ENCODE results near the gene POLR1A. TPM values are rescaled to one million over a fixed set of nuclear protein-coding genes. Genes with fewer than 3 reads are reported as not detected.
A peak's percentile ranks its signal among the peaks of the same experiment; 100 is the strongest.

POLR1A gene
- 19.3 TPM for polyA plus RNA-seq (ENCODE audit: insufficient read length)

GRCh38 chr2:86105252-86105968 lies at the start of gene POLR1A:
TSS of gene POLR1A (minus strand) at chr2:86105886. CDS start at chr2:86105776, 110 bp downstream.
- DNase-seq: peak; percentile 94

DNA sequence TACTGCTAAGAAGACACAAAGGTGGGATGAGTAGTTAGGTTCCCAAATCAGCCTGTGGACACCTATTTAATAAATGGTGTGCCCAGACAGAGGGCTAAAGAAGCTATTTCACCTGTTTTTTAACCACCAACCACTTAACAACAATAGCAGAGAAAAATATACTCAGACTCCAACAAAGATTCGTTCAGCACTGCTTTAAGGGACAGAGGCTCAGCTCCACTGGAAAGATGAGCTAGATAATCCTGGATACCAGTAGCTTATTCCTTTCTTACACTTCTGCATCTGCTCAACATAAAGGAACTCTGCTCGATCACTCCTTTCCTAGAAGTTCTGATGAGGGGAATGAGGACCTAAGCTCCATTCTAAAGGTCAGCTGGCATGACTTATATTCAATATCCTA lies 44.8 kb upstream of the POLR1A start:
- DNase-seq: no peak

DNA sequence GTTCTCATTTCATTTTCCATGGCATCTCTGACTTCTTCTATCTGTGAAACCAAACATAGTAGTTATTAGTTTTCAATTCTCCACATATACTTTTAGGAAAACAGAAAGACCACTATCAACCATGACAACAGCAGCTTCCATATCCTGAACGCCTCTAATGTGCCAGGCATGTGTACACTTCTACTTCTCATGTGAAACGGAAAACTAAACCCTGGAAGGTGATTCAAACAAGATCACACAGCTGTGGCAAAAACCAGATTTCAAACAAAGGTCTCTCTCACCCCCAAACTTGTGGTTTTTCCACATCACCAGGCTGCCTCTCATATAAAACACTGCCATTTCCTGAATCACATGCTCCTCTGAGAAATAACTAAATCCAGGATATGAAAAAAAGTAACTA lies 42.1 kb upstream of the POLR1A start:
- DNase-seq: no peak

DNA sequence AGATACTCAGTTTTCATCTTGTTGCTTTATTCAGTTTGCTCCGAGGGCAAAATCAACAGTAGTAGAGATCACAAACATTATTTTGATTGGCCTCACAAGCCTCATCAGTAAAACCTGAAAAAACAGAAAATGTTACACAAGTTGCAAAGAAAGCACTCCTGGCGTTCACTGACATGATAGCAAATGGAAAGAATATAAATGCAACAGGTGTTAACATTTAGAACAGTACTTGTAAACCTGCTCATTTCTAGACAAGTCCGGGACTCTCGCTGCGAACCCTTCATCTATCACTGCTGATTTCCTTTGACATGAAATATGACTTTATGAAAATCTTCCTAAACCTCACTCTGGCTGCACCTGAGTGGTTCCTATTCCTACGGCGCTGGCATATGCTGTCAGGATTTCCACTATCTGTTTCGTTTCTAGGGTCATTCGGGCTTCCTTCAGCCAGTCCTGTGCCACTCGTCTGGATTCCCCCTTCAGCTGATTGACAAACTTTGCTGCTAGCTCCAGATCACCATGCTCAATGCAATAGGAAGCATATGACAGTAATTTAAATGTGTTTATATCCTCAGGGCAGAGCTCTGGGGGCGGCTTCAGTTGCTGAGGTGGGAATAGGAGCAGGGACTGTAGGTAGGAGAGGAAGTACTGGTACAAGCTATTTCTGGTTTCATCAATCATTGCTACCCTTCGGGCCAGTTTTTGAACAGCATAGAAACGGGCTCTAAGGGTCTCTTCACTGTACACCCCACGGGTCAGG lies 38.4 kb upstream of the POLR1A start:
- DNase-seq: no peak

- no peak for DNase-seq
Observed at GRCh38 chr2:86143307-86143706, 37.6 kb upstream of the POLR1A start.

DNA sequence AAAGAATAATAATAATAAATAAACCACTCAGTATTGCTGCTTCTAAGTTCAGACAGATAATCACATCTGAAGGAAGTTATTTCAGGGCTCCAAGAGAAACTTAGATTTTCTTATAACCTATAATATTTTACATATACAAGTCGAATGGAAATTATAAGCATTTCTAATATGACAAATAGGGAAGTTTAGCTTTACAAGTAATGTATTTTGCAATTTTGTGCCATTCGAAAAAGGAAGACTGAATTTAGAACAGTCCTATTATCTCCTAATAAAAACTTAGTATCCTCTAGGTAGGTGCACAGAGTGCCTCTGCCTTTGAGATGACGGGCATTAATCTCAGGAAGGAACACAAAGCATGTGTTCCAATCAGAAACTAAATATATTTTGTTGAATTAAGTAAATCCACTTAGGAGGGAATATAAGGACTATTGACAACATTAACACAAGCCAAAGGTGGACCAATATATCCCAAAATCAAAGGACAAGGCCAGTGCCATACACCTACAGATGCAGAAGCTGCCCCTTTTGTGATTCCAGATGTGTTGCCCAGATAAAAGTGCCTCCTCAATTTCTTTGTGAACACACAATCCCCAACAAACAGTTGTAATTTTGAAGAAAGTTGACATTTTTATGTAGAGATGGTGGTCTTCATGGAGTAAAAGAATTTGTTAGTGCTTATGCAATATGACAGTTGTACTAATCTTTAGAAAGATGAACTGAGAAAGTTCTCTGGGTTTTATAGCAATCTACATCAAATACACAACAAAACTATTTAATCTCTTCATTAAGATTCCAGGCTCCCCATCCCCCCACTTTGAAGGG lies 37.0 kb upstream of the POLR1A start:
- DNase-seq: peak; percentile 6

DNA sequence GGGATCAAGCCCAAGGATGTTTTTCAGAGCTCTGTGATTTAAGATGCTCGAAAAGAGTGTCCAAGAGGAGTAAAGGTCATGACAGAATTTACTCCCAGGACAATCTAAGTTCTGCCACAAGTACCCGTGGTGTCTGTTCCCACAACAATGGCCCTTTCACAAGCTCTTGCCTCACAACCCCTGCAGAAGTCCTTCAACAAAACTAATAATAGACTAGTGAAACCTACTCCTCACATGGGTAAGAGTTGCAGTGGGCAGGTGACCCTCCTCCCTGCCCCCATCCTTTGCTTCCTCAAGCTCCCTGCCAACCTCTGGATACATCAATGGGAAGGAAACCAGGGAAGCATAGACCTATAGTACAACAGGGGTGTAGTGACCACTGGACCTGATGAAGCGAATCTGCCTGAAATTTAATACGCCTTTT lies 35.3 kb upstream of the POLR1A start:
- DNase-seq: no peak

- DNase-seq: no peak
Observed at GRCh38 chr2:86139981-86140380, 34.3 kb upstream of the POLR1A start.

DNA sequence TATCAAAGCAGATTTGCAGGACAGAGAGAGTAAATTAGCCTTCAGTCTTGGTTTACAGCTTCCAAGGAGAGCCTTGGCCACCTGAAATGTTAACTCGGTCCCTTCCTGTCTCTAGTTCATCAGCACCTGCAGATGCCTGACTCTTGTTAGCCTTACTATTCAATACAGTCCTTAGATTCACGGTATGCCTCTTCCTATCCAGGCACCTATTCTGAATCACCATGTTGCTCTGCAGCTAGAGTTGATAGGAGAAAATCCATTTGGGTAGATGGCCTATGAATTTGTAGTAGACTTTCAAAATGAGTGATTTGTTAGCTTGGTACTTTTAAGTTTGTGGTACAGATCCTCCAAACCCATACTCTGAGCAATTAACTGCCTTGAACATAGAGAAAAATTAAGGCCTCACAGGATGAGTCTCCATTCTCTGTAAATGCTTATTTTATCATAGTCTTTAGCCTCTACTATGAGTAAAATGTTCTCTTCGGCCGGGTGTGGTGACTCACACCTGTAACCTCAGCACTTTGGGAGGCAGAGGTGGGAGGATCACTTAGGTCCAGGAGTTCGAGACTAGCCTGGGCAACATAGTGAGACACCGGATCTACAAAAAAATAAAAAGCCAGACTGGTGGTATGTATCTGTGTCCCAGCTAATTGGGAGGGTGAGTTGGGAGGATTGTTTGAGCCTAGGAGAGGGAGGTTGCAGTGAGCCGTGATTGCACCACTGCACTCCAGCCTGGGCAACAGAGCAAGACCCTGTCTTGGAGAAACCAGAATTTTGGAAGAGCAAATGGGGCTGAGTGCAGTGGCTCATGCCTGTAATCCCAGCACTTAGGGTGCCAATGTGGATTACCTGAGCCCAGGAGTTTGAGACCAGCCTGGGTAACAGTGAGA lies 33.3 kb upstream of the POLR1A start:
- no peak for DNase-seq

DNA sequence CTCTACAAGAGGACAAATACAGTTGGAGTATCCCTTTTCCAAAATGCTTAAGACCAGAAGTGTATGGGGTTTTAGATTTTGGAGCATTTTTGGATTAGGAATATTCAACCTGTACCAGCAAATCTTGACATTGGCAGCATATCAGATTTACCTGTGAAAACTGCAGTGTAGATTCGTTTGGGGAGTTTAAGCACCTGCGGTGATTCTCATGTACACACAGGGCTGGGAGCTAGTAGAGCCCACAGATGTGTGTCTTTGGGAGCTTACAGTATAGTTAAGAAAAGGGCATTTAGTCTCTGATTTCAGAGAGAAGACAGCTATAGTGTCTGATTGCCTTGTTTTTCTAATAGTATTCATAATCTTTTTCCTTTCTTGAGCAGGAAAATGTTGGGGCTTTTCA lies 30.5 kb upstream of the POLR1A start:
- DNase-seq: no peak

DNA sequence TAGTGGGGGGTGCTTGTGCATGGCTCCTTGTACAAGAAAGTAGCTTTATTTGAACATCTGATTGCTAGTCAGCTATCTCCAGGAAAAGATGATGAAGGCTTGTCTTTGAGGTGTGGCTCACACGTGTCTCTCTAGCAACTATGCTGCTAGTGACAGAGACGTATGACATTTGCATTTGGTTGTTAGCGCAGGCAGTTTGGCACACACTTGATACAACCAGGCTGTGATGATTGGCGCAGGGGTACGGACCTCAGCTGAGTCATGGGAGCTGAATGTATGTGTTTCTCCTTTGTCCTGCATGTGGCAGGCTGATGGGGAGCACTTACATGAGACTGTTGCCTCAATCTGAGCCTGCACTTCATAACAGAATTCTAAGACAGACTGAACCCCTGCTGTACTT lies 30.0 kb upstream of the POLR1A start:
- no peak for DNase-seq

DNA sequence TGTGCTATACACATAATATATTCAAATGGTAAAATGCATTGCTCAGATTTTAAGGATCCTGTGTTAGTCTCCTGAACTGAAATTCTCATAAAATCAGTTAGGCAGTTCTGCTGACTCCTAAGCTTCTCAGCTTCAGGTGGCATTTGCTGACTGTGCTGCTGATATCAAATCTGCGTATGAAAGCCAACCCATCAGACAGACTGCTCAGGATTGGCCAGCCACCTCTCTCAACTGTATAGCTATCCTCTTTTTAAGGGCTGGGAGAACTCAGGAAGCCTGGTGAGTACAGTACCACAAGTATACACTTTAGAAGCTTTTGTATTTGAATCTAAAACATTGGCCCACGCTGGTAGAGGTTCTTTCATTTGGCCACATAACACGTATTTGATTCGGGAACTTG lies 29.0 kb upstream of the POLR1A start:
- DNase-seq: no peak

GRCh38 chr2:86124683-86125082 lies 19.0 kb upstream of the POLR1A start:
- DNase-seq: no peak

DNA sequence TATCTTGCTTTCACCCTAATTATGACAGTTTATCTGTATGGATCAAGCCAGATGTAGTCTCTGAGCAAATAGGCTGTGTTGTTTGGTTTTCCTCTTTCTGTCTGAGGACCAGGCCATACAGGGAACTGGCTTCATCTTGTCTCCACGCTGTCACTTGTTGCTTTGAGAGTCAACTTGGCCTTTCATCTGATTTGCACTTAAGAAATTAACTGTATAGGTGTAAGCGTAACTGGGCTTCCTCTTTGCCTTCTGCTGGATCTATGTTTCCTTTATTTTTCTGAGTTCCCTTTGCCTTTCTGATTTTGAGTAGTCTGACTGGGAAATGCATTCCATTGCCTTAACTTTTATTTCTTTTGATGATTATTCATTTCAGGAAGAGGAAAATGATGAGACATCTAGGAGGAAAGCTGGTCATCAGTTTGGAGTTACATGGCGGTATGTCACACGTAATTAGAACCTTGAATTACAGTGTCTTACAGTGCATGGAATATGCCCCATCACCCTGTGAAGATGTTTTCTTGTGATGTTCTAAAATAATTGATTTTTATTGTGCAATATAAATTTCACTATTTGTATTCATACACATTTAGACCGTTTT lies 17.7 kb upstream of the POLR1A start:
- DNase-seq: no peak

- no peak for DNase-seq
Observed at GRCh38 chr2:86118130-86118529, 12.4 kb upstream of the POLR1A start.

- no peak for DNase-seq
Observed at GRCh38 chr2:86107031-86107430, 1.3 kb upstream of the POLR1A start.

DNA sequence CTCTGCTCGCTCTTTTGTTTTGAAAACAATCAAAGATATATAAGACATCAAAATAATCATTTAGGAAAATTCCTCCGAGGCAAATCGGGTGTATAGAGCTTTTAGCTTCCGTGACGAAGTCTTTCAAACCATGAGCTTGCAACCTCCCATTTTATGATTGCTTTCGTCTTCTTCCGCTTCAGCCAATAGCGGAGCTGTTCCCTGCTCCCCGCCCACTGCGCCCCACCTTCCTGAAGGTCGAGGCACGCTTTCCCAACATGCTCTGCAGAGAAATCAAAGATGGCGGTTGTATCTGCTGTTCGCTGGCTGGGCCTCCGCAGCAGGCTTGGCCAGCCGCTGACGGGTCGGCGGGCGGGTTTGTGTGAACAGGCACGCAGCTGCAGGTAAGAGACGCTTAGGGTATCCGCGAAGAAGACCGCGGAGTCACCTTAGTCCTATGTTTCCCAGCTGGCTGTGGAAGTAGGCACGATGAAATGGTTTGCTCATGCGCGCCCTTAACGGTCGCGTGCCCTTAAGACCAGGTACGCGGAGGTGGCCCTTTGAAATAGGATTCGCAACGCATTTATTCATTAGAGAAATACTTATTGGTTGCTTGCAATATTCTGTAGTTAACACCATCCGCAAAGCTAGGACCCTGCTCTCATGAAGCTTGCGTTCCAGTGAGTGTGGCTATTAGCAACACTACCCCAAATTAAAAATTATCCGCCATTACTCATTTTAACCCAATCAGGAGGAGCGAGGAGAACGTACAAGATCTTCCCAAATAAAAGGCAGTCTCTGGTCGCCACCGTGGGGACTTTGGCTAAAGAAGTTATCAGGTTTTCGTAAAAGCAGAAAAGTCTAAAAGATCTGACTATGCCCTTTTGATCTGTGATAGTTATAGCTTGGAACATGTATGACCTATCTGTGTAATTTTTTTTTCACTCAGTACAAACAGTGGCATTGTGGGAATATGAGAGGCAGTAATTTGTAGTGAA lies 571 bp upstream of the POLR1A start, which contains the start of gene PTCD3:
PTCD3 (plus strand) TSS at position 267 of the 977 bp plus-strand sequence; CDS start at position 280, 13 bp downstream.
- DNase-seq: peak; percentile 94

DNA sequence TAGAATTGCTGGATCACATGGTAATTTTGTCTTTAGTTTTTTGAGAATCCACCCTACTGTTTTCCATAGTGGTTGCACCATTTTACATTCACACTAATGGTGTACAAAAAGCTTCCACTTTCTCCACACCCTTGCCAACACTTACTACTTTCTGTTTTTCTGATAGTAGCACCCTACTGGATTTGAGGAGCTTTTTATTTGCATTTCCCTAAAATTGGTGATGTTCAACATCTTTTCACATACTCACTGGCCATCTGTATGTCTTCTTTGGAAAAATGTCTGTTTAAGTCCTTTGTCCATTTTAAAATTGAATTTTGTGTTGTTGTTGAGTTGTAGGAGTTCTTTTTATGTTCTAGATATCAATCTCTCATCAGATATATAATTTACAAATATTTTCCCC lies 3.5 kb downstream of the POLR1A start:
- no peak for DNase-seq

DNA sequence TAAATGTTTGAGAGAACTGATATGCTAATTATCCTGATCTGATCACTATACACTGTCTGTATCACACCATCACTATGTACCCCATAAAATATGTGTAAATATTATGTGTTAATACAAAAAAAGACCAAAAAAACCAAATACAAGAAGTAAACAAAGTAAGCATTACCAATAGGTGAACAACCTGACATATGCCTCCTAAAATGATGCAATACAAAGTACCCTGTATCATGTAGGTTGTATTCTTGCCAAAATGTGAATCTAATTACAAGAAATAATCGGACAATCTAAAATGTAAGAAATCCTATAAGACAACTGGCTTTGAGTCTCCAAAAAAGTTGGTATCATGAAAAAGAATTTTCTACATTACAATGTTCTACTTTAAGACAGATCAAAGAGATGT lies 7.8 kb downstream of the POLR1A start:
- no peak for DNase-seq

All from hindlimb muscle (tissue), 1 donor.